ENCODE measurements around the gene VWA5A.
A peak's percentile ranks its signal among the peaks of the same experiment; 100 is the strongest.
"Not testable (repeated sequence)": the region's sequence is repeated elsewhere in the genome, so short reads cannot be mapped to it uniquely, and the experiment has no call there.

The VWA5A gene

GRCh38 chr11:124167826-124168231 lies 52.6 kb downstream of the VWA5A start:
- no peak for DNase-seq

- DNase-seq: no peak
Observed at GRCh38 chr11:124168796-124169195, 53.5 kb downstream of the VWA5A start.

GRCh38 chr11:124170315-124170714 lies 55.1 kb downstream of the VWA5A start:
- not testable (repeated sequence) for DNase-seq

- no peak for DNase-seq
Observed at GRCh38 chr11:124170801-124171586, 55.7 kb downstream of the VWA5A start.

- DNase-seq: no peak
Observed at GRCh38 chr11:124172101-124172500, 56.9 kb downstream of the VWA5A start.

GRCh38 chr11:124172599-124172998 lies 57.3 kb downstream of the VWA5A start:
- no peak for DNase-seq

- DNase-seq: peak in 10 of 56 donors; percentile 3 to 28 (median 12)
Observed at GRCh38 chr11:124174001-124174583, 58.8 kb downstream of the VWA5A start.

- DNase-seq: no peak
Observed at GRCh38 chr11:124176925-124177715, 61.9 kb downstream of the VWA5A start.

GRCh38 chr11:124179310-124179709 lies 64.1 kb downstream of the VWA5A start:
- no peak for DNase-seq

- DNase-seq: no peak
Observed at GRCh38 chr11:124183068-124183467, 67.8 kb downstream of the VWA5A start, which contains the start of gene OR10D3. OR10D3 (plus strand) TSS chr11:124183345; CDS start chr11:124185270, 1,925 bp downstream.

- DNase-seq: no peak
Observed at GRCh38 chr11:124190298-124191139, 75.3 kb downstream of the VWA5A start.

- DNase-seq: no peak
Observed at GRCh38 chr11:124193221-124194010, 78.2 kb downstream of the VWA5A start.

- no peak for DNase-seq
Observed at GRCh38 chr11:124194293-124195188, 79.3 kb downstream of the VWA5A start.

- DNase-seq: peak in 2 of 56 donors; percentile 1 to 2
Observed at GRCh38 chr11:124195189-124195734, 80.0 kb downstream of the VWA5A start.

Measured in amygdala (tissue), 56 donors.